ENCODE results near the gene PNMT. TPM values are rescaled to one million over a fixed set of nuclear protein-coding genes. Genes with fewer than 3 reads are reported as not detected.

Gene PNMT
- total and polyA plus RNA-seq, 2 of the 13 experiments (the other 11 are each of a cell fraction or from before 2014, with no cell fraction given) = 0.25 TPM; not detected in 1

GRCh38 chr17:39667945-39668924, at the start of gene PNMT (continued):
- no peak for TF ChIP-seq MBD4 (IDR thresholded peaks at IDR 0.05; ENCODE audit: borderline replicate concordance, low read length)
- peak; percentile 75; the same call in 1 of the 2 replicates for TF ChIP-seq CBFB (CRISPR knock-in tag; IDR thresholded peaks at IDR 0.05)
- TF ChIP-seq MXI1 (IDR thresholded peaks at IDR 0.05; ENCODE audit: borderline replicate concordance, low read depth, low read length) = peak; percentile 9; the same call in 1 of the 3 replicates
- TF ChIP-seq TGIF2 (CRISPR knock-in tag; IDR thresholded peaks at IDR 0.05) = peak; percentile 77
- TF ChIP-seq SMC3 (IDR thresholded peaks at IDR 0.05; ENCODE audit: low read length) = peak; percentile 35; the same call in 1 of the 2 replicates
- TF ChIP-seq ZFP62 (CRISPR knock-in tag; IDR thresholded peaks at IDR 0.05) = no peak
- TF ChIP-seq ZNF576 (CRISPR knock-in tag; IDR thresholded peaks at IDR 0.05) = no peak
- TF ChIP-seq ZNF510 (CRISPR knock-in tag; IDR thresholded peaks at IDR 0.05; ENCODE audit: low read depth) = no peak
- TF ChIP-seq ZEB1 (IDR thresholded peaks at IDR 0.05; ENCODE audit: insufficient replicate concordance, low read depth) = no peak
- TF ChIP-seq, protein P1, sequence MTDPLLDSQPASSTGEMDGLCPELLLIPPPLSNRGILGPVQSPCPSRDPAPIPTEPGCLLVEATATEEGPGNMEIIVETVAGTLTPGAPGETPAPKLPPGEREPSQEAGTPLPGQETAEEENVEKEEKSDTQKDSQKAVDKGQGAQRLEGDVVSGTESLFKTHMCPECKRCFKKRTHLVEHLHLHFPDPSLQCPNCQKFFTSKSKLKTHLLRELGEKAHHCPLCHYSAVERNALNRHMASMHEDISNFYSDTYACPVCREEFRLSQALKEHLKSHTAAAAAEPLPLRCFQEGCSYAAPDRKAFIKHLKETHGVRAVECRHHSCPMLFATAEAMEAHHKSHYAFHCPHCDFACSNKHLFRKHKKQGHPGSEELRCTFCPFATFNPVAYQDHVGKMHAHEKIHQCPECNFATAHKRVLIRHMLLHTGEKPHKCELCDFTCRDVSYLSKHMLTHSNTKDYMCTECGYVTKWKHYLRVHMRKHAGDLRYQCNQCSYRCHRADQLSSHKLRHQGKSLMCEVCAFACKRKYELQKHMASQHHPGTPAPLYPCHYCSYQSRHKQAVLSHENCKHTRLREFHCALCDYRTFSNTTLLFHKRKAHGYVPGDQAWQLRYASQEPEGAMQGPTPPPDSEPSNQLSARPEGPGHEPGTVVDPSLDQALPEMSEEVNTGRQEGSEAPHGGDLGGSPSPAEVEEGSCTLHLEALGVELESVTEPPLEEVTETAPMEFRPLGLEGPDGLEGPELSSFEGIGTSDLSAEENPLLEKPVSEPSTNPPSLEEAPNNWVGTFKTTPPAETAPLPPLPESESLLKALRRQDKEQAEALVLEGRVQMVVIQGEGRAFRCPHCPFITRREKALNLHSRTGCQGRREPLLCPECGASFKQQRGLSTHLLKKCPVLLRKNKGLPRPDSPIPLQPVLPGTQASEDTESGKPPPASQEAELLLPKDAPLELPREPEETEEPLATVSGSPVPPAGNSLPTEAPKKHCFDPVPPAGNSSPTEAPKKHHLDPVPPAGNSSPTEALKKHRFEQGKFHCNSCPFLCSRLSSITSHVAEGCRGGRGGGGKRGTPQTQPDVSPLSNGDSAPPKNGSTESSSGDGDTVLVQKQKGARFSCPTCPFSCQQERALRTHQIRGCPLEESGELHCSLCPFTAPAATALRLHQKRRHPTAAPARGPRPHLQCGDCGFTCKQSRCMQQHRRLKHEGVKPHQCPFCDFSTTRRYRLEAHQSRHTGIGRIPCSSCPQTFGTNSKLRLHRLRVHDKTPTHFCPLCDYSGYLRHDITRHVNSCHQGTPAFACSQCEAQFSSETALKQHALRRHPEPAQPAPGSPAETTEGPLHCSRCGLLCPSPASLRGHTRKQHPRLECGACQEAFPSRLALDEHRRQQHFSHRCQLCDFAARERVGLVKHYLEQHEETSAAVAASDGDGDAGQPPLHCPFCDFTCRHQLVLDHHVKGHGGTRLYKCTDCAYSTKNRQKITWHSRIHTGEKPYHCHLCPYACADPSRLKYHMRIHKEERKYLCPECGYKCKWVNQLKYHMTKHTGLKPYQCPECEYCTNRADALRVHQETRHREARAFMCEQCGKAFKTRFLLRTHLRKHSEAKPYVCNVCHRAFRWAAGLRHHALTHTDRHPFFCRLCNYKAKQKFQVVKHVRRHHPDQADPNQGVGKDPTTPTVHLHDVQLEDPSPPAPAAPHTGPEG (CRISPR knock-in tag; IDR thresholded peaks at IDR 0.05) = peak; percentile 78; the same call in 1 of the 2 replicates
- peak; percentile 76 for TF ChIP-seq HDAC1 (CRISPR knock-in tag; IDR thresholded peaks at IDR 0.05)
- TF ChIP-seq, protein P2, sequence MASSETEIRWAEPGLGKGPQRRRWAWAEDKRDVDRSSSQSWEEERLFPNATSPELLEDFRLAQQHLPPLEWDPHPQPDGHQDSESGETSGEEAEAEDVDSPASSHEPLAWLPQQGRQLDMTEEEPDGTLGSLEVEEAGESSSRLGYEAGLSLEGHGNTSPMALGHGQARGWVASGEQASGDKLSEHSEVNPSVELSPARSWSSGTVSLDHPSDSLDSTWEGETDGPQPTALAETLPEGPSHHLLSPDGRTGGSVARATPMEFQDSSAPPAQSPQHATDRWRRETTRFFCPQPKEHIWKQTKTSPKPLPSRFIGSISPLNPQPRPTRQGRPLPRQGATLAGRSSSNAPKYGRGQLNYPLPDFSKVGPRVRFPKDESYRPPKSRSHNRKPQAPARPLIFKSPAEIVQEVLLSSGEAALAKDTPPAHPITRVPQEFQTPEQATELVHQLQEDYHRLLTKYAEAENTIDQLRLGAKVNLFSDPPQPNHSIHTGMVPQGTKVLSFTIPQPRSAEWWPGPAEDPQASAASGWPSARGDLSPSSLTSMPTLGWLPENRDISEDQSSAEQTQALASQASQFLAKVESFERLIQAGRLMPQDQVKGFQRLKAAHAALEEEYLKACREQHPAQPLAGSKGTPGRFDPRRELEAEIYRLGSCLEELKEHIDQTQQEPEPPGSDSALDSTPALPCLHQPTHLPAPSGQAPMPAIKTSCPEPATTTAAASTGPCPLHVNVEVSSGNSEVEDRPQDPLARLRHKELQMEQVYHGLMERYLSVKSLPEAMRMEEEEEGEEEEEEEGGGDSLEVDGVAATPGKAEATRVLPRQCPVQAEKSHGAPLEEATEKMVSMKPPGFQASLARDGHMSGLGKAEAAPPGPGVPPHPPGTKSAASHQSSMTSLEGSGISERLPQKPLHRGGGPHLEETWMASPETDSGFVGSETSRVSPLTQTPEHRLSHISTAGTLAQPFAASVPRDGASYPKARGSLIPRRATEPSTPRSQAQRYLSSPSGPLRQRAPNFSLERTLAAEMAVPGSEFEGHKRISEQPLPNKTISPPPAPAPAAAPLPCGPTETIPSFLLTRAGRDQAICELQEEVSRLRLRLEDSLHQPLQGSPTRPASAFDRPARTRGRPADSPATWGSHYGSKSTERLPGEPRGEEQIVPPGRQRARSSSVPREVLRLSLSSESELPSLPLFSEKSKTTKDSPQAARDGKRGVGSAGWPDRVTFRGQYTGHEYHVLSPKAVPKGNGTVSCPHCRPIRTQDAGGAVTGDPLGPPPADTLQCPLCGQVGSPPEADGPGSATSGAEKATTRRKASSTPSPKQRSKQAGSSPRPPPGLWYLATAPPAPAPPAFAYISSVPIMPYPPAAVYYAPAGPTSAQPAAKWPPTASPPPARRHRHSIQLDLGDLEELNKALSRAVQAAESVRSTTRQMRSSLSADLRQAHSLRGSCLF (CRISPR knock-in tag; IDR thresholded peaks at IDR 0.05; ENCODE audit: borderline replicate concordance) = no peak
- TF ChIP-seq ZNF12 (CRISPR knock-in tag; IDR thresholded peaks at IDR 0.05) = no peak; the same call in 1 of the 2 replicates
- TF ChIP-seq ZNF446 (CRISPR knock-in tag; IDR thresholded peaks at IDR 0.05) = peak; percentile 59
- TF ChIP-seq ZNF724P (CRISPR knock-in tag; IDR thresholded peaks at IDR 0.05; ENCODE audit: borderline replicate concordance) = no peak; the same call in 1 of the 2 replicates
- TF ChIP-seq MIXL1 (CRISPR knock-in tag; IDR thresholded peaks at IDR 0.05) = peak; percentile 63; the same call in 1 of the 2 replicates
- no peak for TF ChIP-seq TEF (CRISPR knock-in tag; IDR thresholded peaks at IDR 0.05)
